GM19463 (cell line): Measurements from ENCODE around the gene RAB21.
"Not testable (repeated sequence)": the region's sequence is repeated elsewhere in the genome, so short reads cannot be mapped to it uniquely, and the experiment has no call there.

Source experiments
- ATAC-seq: cut with Tn5 transposase; IDR thresholded peaks from one replicate; pipeline ENCODE4 v1.9.1; 2021; ENCODE audit warnings: mild to moderate bottlenecking, moderate library complexity; ENCODE audit not compliant: unreplicated experiment

Gene RAB21

DNA sequence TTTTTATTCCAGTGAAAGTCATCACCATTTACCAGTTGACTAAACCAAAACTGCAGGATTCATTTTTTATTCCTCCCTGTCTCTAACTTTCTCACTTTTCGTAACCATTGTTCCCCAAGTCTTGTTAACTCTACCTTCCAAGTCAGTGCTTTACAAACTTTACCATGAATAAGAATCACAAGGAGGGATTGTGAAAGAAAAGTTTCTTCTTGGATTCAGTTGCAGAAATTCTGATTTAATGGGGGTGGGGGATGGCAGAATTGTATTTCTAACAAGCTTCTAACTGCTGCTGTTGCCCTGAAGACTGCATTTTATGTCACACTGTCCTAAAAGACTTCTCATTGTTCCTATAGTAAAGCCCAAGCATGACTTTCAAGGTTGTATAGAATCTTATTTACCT, 5.0 kb upstream of the RAB21 start:
- no peak for ATAC-seq

GRCh38 chr12:71752891-71753290, 1.8 kb upstream of the RAB21 start:
- ATAC-seq, result no peak

DNA sequence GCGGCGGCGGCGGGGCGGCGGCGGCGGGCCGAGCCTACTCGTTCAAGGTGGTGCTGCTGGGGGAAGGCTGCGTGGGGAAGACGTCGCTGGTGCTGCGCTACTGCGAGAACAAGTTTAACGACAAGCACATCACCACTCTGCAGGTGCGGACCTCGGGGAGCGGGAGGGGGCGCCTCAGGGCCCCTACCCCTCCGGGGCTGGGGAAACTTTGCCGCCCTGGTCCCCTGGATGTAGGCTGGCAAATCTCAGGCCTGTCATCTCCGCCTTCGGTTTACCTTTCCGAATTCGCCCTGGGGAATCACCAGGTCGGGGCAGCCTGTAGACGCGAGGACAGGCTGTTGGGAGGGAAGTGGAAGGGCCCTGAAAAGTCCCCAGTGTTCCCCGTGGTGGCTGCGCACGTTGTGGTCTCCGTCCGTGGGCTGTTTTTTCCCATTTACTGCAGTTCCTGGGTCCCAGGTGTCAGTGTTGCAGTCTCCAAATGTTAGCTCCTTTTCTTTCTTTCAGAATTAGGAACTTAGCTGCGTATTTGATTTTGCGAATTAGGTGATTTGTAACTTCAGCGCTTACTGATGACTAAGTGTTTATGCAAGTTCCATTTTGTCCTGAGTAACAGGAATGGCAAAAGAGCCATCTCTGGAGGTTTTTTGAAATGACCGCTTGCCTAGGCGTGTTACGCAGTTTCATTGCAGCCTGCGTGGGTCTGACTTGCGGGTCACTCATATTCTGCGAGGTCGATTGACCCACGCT, 656 bp downstream of the RAB21 start:
- ATAC-seq, result peak; percentile 51

DNA sequence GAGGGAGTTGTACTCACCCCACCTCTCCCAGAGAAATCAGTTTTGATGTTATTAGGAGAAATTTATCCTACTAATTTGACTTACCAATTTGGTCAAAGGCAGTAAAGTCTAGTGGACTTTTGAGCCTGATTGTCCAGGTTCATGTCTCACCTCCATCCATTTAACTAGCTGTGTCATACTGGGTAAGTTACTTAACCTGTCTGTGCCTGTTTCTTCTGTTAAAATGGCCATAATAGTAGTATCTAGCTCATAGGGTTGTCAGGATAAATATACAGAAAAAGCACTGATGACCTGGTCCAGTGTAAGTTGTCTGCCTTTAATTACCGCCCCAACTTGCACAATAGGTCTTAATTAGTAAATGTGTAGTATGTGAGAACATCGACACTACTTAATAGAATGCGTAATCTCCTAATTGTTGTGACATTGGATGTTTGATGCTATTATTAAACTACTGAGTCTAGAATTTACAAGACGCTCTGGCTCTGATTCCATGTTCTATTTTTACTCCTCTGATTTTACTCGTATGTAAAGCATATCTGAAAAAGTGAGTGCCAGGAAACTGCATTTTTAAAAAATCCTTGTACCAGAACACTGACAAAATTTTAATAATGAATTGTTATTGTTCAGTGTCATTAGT, 1.5 kb downstream of the RAB21 start:
- no peak for ATAC-seq

DNA sequence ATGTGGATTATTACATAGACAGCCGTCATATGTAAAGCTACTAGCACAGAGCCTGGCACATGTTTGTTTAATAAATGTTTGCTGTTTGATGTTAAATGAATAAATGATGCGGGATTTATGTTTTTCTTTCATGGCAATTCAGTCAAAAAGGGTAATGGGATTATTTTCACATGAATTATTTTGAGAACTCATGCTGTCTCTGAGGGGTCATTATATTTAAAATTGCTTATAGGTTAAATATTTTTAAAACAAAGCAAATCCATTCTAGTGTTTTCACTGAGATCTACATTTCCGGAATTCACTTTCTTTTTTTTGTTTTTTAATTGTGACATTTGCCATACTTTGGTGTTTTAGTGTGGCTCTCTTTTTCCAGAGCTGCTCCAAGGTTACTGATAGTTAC, 5.3 kb downstream of the RAB21 start:
- no peak for ATAC-seq

- no peak for ATAC-seq
Measured at GRCh38 chr12:71760471-71760870, 5.8 kb downstream of the RAB21 start.

DNA sequence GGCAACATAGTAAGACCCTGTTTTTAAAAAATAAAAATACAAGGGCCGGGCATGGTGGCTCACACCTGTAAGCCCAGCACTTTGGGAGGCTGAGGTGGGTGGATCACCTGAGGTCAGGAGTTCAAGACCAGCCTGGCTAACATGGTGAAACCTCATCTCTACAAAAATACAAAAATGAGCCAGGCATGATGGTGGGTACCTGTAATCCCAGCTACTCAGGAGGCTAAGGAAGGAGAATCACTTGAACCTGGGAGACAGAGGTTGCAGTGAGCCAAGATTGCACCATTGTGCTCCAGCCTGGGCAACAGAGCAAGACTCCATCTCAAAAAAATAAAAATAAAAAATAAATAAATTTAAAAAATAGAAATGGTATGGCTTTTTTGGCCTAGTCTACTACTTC, 6.7 kb downstream of the RAB21 start:
- not testable (repeated sequence) for ATAC-seq

DNA sequence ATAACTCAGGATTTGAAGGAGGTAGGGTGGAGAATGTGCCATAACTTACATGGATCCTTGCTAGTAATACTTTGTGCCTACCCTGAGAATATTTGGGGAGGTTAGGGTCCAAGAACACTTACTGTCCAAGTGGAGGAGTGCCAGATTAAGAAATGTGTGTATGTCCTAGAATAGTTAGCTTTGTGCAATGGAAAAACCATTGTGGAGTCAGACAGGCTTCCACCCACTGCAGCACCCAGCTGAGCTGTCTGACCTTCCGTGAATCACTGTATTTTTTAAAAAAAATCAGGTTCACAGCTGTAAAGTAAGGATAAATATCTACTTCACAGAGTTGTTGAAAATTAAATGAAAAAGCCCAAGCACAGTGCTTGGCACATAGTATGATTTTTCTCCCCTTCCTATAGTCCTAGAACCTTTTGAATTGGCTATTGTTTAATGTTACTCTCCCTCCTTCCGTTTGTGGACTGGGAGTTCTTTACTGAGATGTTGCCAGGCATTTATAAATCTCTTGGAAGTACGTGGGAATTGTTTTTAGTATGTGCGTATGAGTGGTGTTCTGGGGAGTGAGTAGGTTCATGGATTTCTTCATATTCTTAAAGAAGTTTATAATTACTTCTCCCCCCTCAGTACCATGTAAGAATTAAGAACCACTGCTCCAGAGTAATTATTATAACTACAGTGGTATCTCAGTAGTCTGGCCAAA, 9.2 kb downstream of the RAB21 start:
- no peak for ATAC-seq

DNA sequence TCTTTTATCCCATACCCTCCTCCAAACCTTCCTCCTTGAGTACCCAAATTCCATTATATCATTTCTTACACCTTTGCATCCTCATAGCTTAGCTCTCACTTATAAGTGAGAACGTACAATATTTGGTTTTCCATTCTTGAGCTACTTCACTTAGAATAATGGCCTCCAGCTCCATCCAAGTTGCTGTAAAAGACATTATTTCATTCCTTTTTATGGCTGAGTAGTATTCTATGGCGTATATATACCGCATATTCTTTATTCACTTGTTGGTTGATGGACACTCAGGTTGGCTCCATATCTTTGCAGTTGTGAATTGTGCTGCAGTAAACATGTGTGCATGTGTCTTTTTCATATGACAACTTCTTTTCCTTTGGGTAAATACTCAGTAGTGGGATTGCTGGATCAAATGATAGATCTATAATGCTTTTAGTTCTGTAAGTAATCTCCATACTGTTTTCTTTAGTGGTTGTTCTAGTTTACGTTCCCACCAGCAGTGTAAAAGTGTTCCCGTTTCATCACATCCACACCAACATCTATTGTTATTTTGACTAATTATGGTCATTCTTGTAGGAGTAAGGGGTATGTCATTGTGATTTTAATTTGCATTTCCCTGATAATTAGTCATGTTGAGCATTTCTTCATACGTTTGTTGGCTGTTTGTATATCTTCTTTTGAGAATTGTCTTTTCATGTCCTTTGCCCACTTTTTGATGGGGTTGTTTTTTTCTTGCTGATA, 10.1 kb downstream of the RAB21 start:
- no peak for ATAC-seq

- ATAC-seq, result no peak
Measured at GRCh38 chr12:71766202-71766601, 11.5 kb downstream of the RAB21 start.

DNA sequence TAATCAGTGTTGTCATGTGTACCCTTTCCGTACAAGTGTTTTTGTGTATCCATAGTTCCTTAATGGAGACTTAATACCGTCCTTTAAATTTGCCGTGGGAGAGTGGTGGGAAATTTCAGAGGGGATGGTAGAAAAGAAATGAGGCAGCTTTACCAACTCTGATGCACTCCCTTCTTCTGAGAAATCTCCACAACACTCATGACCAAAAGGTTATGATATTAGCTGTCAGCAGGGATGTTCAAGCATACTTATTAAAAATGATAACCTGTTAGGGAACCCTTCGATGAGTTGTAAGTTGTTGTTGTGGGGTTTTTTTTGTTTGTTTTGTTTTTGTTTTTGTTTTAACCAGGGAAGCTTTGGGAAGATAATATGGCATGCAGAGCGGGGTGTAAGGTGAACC, 12.5 kb downstream of the RAB21 start:
- no peak for ATAC-seq

DNA sequence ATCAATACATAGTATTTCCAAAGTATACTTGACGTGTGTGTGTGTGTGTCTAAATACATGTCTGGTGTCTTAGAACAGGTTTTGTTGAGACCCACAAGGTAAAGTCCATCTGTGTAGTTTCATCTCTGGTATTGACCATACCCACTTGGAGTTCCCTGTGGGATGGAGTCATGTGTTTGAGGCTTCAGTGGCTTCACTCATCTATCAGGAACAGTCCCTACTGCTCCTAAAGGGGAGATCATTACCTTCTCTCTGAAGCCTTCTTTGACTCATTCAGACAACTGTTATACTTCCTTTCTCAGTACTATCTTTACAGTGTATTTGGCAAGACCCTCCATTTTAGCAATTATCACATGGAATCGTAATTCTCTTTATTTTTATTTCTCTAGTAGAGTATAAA, 14.2 kb downstream of the RAB21 start:
- no peak for ATAC-seq

DNA sequence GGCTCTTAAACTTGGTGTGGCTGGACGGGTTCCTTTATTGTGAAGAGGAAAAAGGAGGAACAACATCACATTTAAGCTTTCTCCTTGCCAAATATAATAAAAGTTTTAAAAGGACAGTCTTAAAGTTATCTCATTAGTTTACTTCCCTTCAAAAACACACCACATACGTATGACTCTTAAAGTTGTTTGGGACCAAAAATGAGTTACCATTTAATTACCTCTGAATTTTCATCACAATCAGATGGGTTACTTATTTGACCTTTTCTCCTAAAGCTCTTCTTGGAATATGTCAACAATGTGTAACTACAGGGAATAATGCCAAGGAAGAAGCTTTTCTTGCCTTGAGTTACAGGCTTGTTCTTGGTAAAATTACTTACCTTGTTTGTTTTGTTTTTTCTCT, 16.4 kb downstream of the RAB21 start:
- ATAC-seq, result no peak

GRCh38 chr12:71772735-71773134, 18.1 kb downstream of the RAB21 start:
- no peak for ATAC-seq

GRCh38 chr12:71780237-71780822, 25.7 kb downstream of the RAB21 start:
- ATAC-seq, result no peak

DNA sequence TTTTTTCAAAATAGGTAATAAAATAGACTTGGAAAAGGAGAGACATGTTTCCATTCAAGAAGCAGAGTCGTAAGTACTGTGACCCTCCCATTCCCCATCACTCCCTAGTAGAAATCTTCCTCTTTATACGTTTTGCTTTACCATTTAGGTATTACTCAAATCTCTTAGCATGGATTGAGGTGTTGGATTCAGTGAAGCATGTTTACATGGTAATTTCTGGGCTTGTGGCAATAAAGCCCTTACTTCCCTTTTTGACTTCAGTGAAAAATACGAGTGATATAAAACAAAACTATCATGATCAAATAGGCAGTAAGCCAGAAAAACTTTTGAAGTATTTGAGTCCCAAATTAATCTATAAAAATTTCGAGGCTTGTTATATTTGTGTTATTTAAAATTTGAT, 27.4 kb downstream of the RAB21 start:
- ATAC-seq, result peak; percentile 61

GRCh38 chr12:71786829-71787228, 32.2 kb downstream of the RAB21 start:
- no peak for ATAC-seq

DNA sequence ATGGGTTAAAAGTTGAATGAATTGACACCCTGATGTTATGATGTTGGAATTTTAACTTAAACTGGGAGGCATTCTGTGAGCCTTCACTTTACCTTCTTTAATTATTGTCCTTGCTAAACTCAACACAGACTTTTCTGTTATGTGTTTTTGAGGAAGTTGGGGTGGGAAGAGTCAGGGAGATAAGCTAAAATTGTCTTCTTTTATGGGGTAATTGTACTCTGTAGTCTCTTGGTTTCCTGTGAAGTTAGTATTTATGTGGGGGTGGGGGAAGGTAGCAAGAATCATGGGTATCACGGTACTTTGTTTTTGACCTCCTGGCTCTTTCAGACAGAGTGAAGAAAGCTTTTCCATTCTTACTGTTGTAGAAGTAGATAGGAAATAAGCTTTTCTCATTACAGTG, 32.9 kb downstream of the RAB21 start:
- ATAC-seq, result no peak

- ATAC-seq, result no peak
Measured at GRCh38 chr12:71790331-71790730, 35.7 kb downstream of the RAB21 start.

GRCh38 chr12:71791473-71792150, 36.9 kb downstream of the RAB21 start:
- ATAC-seq, result no peak

DNA sequence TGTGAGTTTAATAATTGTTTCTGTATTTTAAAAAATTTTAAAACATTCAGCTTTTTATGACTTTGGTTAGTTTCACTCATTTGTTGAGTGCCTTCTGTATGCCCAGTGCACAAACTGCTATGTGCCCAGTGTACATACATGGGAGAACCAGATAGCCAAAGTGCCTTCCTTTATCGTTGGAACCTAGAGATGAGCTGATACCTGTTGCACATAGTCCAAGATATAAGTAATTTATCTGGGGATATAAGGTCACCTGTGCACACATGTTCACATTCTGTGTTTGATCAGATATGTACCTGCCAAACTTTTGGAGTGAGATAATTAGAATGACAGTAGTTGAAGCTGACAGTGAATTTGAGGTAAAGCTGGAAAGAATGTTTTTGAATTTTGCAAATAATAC, 37.9 kb downstream of the RAB21 start:
- no peak for ATAC-seq
